T-helper 2 cell treated with Interferon-gamma antibody and Interleukin-4, amounts not matched to agents 100 ng/mL and 5 ng/mL, for 36 hours (primary cell): ENCODE results near the gene TPPP3. TPM values are rescaled to one million over a fixed set of nuclear protein-coding genes. Genes with fewer than 3 reads are reported as not detected.
"Not testable (repeated sequence)": the region's sequence is repeated elsewhere in the genome, so short reads cannot be mapped to it uniquely, and the experiment has no call there.

Experiments used
- intact Hi-C: fragments of 100-400 bp; cut with micrococcal nuclease; formaldehyde crosslinking; loops from one replicate; pipeline ENCODE4 v1.15.1; 2023
- total RNA-seq: library from RNA; stranded (reverse); gene quantifications from 2 replicates; pipeline ENCODE4 v1.2.3, GENCODE V29; 2022

The TPPP3 gene
- total RNA-seq, 1 donor from 2014 or later: not detected

DNA sequence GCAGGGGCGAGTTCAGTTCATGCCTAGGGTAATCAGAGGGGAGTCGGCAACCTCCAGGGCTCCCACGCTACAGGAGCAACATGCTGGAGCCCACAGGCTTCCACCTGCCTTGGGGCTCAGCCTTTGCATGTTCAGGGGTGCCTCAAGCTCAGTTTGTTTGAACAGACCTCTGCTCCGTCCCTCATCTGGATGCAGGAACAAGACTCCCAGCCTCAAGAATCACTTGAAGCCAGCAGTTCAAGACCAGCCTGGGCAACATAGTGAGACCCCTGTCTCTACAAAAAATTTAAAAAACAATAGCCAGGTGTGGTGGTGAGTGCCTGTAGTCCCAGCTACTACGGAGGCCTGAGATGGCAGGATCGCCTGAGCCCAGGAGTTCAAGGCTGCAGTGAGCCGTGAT lies 32.7 kb upstream of the TPPP3 start:
- intact Hi-C loops: no loop called here

DNA sequence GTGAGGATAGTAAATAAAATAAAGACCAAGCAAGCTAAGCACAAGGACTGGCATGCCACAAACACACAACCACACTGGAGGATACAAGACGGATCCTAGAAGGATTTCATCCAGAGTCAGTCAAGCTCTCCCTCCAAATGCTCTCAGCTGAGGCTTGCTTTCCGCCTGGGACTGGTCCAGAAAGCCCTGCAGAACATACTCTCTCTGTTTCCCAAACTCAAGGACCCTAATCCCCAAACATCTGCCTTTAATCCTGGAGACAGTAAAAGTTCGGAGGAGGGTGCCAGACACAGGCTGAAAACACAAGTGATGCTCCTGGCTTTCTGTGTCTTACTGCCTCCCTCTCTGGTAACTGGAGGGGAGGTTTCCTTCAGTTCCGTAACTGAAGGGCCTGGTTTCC lies 32.3 kb upstream of the TPPP3 start:
- intact Hi-C loops: no loop called here

DNA sequence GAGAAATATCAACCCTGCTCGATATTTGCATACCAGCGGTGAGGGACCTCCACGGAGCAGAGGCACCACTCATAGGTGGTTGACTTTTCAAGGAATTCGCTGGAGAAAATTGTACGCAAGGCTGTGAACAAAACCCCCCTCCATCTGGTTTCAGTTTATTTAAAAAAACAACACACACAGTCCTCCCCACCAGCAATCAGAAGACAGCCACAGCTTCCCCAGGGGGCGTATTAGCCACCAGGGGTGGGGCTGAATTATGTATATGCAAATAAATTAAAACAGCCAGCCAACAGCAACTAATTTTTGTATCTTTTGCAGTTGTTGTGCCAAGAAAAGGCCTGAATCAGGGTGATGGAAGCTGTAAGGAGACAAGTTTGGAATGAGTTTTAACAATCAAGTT lies 31.8 kb upstream of the TPPP3 start:
- intact Hi-C loops: no loop called here

DNA sequence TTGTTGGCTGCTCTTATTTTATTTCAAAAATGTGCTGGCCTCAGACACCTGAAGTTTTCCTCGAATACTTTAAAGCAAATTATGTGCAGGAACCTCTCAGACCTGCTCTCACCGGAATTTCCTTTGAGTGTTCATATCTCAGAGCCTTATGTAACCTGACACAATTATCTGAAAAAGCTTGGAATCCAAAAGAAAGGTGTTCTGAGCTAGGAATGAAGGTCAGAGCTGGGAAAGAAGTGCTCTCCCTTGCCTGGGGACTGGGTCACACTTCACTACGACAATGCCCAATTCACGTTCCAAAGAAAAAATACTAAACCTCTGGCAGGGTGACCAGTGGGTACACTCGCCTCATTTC lies 30.9 kb upstream of the TPPP3 start:
- intact Hi-C loops: no loop called here

DNA sequence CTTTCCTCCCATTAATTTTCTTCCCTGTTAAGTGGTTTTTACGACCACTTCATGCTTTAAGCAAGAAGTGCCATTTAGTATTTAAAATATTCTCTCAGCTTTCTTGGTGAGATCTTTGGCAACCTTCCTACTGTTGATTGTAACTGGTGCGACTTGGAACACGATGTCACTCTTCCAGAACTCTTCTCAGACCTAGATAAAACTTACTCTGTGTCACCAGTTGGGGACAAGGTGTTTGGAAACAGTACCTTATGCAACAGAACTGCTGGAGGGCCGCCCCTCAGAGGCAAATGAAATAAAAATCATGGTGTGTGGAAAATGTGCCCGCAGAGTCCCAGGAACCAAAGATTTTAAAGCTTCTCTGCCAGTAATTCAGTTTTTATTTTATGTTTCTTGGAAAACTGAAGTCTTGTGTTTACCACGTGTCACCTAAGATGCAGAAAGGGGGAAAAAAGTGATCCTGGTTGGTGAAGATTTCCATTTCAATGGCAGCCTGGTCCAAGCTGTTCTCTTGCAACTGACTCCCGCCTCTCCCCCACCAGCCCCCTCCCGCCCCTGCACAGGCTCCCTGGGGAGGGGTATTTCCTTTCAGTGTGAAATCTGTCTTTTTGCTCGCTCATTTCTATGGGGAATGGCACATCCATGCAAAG lies 30.4 kb upstream of the TPPP3 start:
- intact Hi-C loops: no loop called here

GRCh38 chr16:67423015-67423414 lies 29.7 kb upstream of the TPPP3 start:
- intact Hi-C loops: no loop called here

DNA sequence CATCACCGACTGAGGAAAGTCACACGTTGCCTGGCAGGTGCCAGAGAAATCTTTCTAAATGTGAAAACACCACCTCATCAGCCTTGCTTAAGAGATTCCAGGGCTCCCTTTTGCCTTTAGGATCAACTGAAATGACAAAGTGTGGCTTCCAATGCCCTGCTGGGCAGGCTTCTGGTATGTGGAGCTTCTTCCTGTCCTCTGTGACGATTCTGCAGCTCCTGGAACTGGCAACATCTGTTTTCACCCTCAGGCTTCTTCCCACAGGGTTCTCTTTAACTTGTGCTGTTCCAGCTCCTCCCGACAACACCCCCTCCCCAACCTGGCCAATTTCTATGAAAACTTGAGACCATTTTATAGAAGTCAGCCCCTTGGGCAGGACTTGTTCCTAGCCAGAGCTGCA lies 27.7 kb upstream of the TPPP3 start:
- intact Hi-C loops: no loop called here

DNA sequence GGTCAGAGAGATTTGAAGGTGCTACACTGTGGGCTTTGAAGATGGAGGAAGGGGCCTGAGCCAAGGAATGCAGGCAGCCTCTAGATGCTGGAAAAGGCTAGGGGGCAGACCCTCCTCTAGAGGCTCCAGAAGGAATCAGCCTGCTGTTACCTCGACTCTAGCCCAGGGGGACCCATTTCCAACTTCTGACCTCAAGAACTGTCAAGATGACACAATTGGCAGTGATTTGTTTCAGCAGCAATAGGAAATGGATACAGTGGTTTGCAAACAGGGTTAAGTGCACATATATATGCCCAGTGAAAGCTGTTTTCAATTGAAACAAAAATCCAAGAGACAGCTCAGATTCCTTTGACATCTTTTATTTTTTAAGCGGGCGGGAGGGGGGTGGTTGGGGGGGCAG lies 26.6 kb upstream of the TPPP3 start:
- intact Hi-C loops: no loop called here

DNA sequence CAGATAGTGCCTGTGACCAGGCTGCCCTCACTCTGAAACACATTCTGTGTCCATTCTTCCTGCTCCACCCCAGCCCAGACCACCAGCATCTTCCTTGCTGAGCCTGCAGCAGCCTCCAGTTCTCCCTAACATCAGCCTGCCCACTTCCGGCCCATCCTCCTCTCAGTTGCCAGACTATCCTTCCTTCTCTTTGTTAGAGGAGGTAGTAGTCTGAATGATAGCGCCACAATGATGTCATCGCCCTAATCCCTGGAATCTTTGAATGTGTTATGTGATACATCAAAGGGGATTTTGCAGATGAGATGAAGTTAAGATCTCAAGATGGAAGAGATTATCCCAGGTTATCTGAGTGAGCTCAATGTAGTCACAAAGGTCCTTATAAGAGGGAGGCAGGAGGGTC lies 26.2 kb upstream of the TPPP3 start:
- intact Hi-C loops: no loop called here

DNA sequence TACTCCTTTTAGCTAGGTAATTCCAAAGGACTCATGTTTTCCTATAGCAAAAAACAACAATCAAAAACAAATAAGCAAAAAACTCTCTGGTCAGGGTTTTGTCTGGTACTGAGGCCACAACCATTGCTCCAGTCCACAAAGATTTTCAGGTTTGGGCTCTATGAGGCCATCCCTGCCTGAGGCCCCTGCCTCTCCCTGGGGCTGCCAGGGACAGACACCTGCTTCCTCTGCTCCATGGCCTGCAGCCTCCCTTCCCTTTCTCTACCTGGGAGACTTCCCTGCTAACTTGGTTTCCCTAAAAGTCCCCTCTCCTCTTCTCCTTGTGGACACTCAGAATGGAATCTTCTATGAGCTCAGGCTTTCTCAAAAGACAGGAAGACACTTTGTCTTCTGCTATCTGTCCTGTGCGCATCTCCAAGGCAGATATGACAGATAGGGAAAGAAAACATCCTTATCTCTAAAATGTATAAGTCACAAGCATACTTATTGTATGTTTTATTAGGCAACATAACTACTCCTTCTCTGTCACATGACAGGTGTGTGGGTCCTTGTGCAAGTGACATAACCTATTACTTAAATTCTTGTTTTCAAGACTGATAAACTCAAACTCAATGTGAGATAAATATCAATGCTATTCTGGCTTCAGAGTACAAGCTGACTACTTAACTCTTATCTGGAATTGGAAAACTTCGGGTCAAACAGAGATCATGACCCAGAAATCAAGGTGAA lies 24.2 kb upstream of the TPPP3 start:
- intact Hi-C loops: no loop called here

GRCh38 chr16:67415872-67416793 lies 22.8 kb upstream of the TPPP3 start, which contains the start of gene ZDHHC1:
TSS of gene ZDHHC1 (minus strand) at chr16:67416477. CDS start at chr16:67407775, 8,702 bp downstream.
- intact Hi-C loops: no loop called here

GRCh38 chr16:67415421-67415820 lies 22.1 kb upstream of the TPPP3 start:
- intact Hi-C loops: not testable (repeated sequence)

DNA sequence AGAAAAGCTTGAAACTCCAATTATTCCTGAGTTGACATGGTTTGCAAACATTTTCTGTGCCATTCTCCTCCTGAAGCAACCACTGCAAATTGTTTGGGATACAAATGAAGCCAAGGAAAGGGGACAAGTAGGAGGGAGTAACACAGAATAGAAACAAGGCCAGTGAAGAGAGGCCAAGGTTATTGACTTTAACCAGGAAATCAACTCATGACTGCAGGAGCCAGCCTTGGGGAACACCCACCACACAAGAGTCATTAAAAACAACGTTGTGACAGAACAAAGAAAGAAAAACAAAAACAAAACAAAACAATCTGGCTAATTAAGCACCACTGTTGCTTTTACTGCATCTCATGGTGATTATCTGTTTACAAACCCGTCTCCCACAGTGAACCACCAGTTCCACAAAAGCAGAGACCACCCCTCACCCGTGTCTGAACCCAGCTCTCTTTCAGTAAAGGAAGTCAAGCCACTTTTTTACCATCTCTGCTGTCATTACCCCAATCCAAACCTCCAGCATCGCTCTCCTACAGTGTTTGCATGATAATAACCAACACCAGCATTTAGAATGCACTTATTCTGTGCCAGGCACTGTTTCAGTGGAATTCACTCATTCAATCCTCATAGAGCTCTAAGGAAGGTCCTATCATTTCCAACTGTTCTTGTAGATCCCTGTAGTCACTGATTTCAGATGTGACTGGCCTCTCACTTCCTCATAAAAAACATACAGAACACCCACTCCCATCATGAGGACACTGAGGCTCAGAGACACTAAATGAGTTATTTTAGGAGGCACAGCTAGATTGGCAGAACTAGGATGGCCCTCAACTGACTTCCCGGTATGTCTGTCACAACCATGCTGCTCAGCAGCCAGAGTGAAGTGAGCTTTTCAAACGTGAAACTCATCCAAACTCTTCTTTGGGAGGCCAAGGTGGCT lies 20.9 kb upstream of the TPPP3 start:
- intact Hi-C loops: no loop called here

DNA sequence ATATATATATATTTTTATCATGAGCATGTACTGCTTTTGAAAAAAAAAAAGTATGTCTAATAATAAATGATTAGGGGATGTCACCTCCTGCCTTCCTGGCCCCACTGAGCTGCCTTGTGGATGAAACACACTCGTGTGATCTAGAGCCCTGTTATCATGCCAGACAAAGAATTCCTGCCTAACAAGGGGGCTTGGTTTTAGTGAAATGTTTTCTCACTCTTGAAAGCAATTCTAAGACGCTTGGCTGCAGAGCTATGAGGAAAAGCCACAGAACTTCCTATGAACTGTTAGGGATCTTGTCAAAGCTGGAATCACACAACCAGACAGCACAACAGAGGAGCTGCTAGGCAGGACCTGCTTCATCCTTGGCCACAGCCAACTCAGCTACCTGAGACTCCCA lies 19.0 kb upstream of the TPPP3 start:
- intact Hi-C loops: no loop called here

DNA sequence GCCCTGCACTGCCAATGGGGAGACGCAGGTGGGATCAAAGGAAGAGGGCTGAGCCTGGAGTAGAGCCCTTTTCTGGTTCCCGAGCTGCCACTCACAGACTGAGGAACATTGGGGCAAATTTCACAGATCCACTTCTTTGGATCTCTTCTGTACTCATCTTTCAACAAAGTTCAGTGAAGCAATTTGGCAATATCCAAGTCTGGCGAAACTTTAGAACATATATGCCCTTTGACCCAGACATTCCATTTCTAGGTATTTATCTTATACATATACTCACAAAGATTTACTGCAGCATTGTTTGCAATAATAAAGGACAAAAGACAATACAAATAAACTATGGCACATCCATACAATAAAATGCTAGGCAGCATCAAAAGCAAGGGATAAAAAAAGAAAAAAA lies 18.0 kb upstream of the TPPP3 start:
- intact Hi-C loops: no loop called here

DNA sequence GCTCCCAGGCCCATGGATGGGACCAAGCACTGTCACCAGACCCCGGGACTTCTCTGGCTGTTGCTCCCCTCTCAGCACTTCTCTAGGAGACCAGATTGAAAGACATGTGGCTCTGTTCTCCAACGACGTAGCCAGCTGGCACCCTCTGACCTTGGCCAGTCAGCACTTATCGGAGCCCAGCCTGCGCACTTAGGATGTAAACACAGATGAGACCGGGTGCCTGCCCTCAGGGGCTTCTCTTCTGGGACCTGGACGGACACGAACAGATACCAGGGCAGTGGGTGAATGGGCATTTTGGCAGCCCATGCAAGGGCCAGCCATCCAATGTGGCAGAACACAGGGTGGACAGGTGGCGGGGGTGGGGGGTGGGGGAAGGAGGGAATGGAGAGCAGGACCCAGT lies 16.3 kb upstream of the TPPP3 start:
- intact Hi-C loops: no loop called here

GRCh38 chr16:67407788-67408452 lies 14.6 kb upstream of the TPPP3 start:
- intact Hi-C loops: no loop called here

GRCh38 chr16:67407176-67407787 lies 14.0 kb upstream of the TPPP3 start:
- intact Hi-C loops: no loop called here

DNA sequence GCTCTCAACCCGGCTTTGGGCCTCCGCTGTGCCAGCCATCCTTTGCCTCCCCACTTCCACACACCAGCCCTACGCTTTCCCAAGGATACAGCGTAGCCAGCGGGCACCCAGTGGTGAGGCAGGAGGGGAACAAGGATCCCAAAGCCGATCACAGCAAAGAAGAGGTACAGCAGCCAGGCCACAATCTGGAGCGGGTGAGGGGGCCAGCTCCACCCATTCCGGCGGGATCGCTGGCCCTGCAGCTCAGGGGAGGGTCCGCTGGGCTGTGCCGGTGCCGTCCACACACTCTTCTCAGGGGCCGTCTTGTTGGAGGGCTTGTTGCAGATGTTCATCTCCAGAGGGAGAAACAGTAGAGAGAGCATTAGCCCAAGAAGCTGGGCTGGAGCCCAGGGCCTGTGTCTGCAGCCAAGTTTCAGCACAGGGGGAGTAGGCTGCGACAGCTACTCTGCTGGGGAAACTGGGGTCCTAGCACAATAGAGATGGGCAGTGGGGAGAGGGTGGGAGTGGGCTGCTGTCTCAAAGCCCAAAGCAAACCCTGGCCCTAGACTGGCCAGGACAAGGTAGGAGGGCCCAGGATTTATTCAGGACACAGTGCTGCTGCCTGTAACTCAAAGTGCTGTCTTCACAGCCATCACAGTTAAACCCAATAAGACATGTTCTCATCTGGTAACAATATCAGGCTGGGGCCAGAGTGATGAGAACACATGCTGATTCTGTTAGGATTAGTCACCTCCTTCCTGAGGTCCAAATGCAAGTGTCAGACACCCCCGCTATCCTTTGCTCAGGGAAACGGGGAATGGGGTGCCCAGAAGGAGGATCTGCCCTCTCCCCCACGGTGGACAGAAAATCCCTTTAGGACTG lies 13.0 kb upstream of the TPPP3 start:
- intact Hi-C loops: no loop called here
